HUDEP-2 (cell line): ENCODE measurements around the gene AFG1L.
A peak's percentile ranks its signal among the peaks of the same experiment; 100 is the strongest.

Experiments
- DNase-seq, 76 experiments: peaks; one replicate each; lab custom pipeline; 2025; ENCODE audit not compliant: unreplicated experiment in 76 of 76; lab: John Stamatoyannopoulos, UW

AFG1L gene

DNA sequence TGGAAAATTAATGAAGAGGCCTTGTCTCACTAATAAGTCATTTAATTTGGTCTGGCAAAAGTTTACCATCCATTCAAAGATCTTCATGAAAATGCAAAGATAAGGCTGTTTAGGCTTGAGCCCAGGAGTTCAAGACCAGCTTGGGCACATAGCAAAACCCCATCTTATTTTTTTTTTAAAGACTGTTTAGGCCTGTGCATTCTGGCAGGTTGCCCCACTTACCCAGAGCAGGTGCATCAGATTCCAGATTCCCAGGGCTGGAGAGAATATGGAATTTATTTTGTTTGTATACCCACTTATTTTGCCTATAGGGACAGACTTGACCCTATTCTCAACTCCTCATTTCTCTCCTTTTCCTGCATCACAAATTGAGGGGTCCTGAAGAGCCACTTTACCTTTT is 271.6 kb downstream of the AFG1L start:
- DNase-seq = no peak

DNA sequence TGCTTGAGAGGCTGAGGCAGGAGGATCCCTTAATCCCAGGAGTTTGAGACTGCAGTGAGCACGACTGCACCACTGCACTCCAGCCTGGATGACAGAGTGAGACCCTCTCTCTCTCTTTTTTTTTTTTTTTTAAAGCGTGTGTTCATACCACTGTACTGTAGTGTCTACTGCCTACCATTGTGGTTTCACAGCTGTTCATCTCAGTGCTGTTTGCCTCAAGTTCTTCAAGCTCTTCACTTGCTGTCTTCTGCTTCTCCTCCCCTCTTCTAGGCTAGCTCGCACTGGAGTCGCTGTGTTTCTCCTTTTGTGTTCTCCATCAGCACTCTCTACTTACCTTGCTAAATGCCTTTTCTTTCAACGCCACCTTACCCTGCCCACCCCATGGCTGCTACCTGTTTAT is 273.2 kb downstream of the AFG1L start:
- DNase-seq = no peak

DNA sequence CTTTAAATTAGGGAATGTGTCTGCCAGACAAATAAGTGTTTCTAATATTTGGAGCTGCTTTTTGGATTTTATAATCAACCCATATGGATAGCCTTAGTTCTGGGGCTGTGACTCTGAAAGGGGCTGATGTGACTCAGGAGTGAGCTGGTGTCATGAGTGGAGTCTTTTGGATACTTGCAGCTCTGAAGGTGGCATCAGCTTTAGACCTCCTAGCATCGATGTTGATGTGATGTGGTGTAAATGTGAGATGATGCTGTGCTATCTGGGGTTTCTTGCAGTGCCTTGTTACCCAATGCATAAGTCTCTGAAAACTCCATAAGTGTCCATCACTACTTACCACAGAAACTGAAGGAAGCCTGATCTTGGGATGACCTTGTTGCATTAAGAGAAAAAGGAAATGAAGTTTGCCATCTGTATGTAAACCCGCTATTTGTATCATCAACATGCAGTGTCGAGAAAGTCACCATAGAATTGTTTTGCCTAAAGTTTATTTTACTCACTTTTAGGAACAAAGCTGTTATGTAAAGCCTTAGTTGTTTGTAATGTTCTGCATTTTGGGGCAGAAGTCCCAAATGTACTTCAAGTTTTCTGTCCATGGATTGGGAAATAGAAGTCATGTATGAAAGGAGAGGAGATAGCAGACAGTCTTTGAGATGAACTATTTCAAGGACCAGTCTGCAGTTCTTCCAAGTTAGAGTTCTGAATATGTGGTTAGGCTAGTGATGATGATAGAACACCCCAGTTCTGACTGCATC is 273.9 kb downstream of the AFG1L start:
- no peak for DNase-seq

DNA sequence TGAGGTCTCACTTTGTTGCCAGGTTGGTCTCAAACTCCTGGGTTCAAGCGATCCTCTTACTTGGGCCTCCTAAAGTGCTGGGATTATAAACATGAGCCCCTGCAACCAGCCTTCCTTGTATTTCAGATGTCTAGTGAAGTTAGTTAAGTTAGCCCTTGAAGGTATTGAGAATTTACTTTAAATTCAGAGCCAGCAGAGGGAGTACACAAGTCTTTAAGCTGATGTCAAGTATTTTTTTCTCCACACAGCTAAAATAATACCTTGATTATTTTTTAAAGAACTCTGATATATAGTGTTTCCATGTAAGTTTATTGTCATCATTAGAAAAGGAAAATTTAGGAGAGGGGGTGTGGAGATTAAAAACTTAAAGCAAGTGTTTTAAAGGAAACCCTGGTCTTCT is 275.7 kb downstream of the AFG1L start:
- peak in 1 of 76 experiments; percentile 23 for DNase-seq

DNA sequence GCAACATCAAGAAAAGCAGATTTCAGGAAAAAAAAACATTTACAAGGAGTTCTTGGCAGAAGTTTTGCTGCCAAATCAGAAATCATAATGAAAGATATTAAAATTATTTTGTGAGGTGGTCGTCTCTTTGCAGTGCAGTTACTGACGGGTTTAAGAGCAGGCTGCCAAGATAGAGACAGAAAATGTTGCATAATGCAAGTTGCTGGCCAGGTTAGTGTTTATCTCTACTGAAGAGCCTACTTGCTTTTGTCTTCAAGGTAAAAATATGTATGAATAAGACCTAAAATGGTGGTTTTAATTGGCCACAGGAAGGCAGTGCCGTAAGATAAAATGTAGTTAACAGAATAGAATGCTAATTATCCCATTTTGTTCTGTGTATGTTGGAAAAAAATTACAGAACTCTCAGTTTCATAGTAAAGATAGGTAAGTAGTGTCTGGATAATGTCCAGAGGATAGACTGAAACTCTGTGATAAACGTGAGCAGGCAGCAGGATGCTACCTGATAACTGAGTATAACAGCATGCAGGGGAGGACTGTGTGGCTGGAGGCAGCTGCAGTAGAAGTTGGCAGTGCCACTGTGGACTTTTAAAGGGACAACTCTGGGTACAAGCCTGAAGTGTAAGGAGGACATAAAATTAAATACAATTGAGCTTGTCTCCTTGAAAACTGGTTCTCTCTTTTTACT is 279.7 kb downstream of the AFG1L start:
- DNase-seq = peak in 74 of 76 experiments; percentile 20 to 92 (median 73)
